ENCODE data around the gene EVL.

Gene EVL

GRCh38 chr14:100114109-100114765, 49.0 kb downstream of the EVL start:
- Histone ChIP-seq H3K9me3 (ENCODE audit: insufficient read depth, low read depth, low read length) (no peaks in the 10 kb centered on the region), H3K9ac (ENCODE audit: low read depth, low read length, poor library complexity, severe bottlenecking) (no peak overlapping the region), H3K4me2 (ENCODE audit: low read depth, low read length, poor library complexity, severe bottlenecking) (no peak overlapping the region), H3F3A (ENCODE audit: low read depth) (no peaks in the 10 kb centered on the region), H3K79me2 (ENCODE audit: insufficient read depth, low read length) (peaks cover 63% of the 10 kb centered on the region), H3K4me3 (ENCODE audit: low read length, poor library complexity, severe bottlenecking) (no peak overlapping the region), H3K9me2 (replicated peaks; ENCODE audit: low read depth, low read length) (no peaks in the 10 kb centered on the region), H4K20me1 (ENCODE audit: insufficient read depth, low read length, poor library complexity, severe bottlenecking) (peaks cover 6% of the 10 kb centered on the region), H3K36me3 (ENCODE audit: insufficient read depth, low read length) (peaks cover 95% of the 10 kb centered on the region; the same call in 1 of the 2 replicates), H3K27me3 (ENCODE audit: insufficient read depth, low read length, poor library complexity, severe bottlenecking) (no peaks in the 10 kb centered on the region), H3K4me1 (ENCODE audit: insufficient read depth, low read length, poor library complexity, severe bottlenecking) (no peaks in the 10 kb centered on the region), H2AFZ (ENCODE audit: low read length) (no peak overlapping the region)
- TF ChIP-seq EZH2phosphoT487 (IDR thresholded peaks at IDR 0.05; ENCODE audit: borderline replicate concordance) (no peak), CTCF (conservative IDR thresholded peaks at IDR 0.05; ENCODE audit: low read length) (no peak)

- Histone ChIP-seq H3K9ac (ENCODE audit: low read depth, low read length, poor library complexity, severe bottlenecking) (no peak overlapping the region), H2AFZ (ENCODE audit: low read length) (no peak overlapping the region), H3K4me3 (ENCODE audit: low read length, poor library complexity, severe bottlenecking) (no peak overlapping the region), H4K20me1 (ENCODE audit: insufficient read depth, low read length, poor library complexity, severe bottlenecking) (peaks cover 1% of the 10 kb centered on the region), H3K9me2 (replicated peaks; ENCODE audit: low read depth, low read length) (no peaks in the 10 kb centered on the region), H3K9me3 (ENCODE audit: insufficient read depth, low read depth, low read length) (no peaks in the 10 kb centered on the region), H3K4me1 (ENCODE audit: insufficient read depth, low read length, poor library complexity, severe bottlenecking) (no peaks in the 10 kb centered on the region), H3K36me3 (ENCODE audit: insufficient read depth, low read length) (peaks cover 95% of the 10 kb centered on the region; the same call in 1 of the 2 replicates), H3K27me3 (ENCODE audit: insufficient read depth, low read length, poor library complexity, severe bottlenecking) (no peaks in the 10 kb centered on the region), H3F3A (ENCODE audit: low read depth) (no peaks in the 10 kb centered on the region), H3K79me2 (ENCODE audit: insufficient read depth, low read length) (peaks cover 53% of the 10 kb centered on the region; the same call in 1 of the 2 replicates), H3K4me2 (ENCODE audit: low read depth, low read length, poor library complexity, severe bottlenecking) (no peak overlapping the region)
- TF ChIP-seq CTCF (conservative IDR thresholded peaks at IDR 0.05; ENCODE audit: low read length) (no peak), EZH2phosphoT487 (IDR thresholded peaks at IDR 0.05; ENCODE audit: borderline replicate concordance) (no peak)
Observed at GRCh38 chr14:100115236-100115635, 50.0 kb downstream of the EVL start.

- H3K4me2 ChIP-seq (ENCODE audit: low read depth, low read length, poor library complexity, severe bottlenecking): no peak overlapping the region
- no peaks in the 10 kb centered on the region for H3F3A ChIP-seq (ENCODE audit: low read depth)
- H3K9me2 ChIP-seq (replicated peaks; ENCODE audit: low read depth, low read length): no peaks in the 10 kb centered on the region
- H3K36me3 ChIP-seq (ENCODE audit: insufficient read depth, low read length): peaks cover 94% of the 10 kb centered on the region; the same call in 1 of the 2 replicates
- peaks cover 48% of the 10 kb centered on the region; the same call in 1 of the 2 replicates for H3K79me2 ChIP-seq (ENCODE audit: insufficient read depth, low read length)
- H3K27me3 ChIP-seq (ENCODE audit: insufficient read depth, low read length, poor library complexity, severe bottlenecking): no peaks in the 10 kb centered on the region
- no peak overlapping the region for H2AFZ ChIP-seq (ENCODE audit: low read length)
- H3K9me3 ChIP-seq (ENCODE audit: insufficient read depth, low read depth, low read length): no peaks in the 10 kb centered on the region
- no peak overlapping the region for H3K4me3 ChIP-seq (ENCODE audit: low read length, poor library complexity, severe bottlenecking)
- no peaks in the 10 kb centered on the region for H4K20me1 ChIP-seq (ENCODE audit: insufficient read depth, low read length, poor library complexity, severe bottlenecking)
- no peak overlapping the region for H3K9ac ChIP-seq (ENCODE audit: low read depth, low read length, poor library complexity, severe bottlenecking)
- no peak for TF ChIP-seq EZH2phosphoT487 (IDR thresholded peaks at IDR 0.05; ENCODE audit: borderline replicate concordance)
- TF ChIP-seq CTCF (conservative IDR thresholded peaks at IDR 0.05; ENCODE audit: low read length): no peak
- no peaks in the 10 kb centered on the region for H3K4me1 ChIP-seq (ENCODE audit: insufficient read depth, low read length, poor library complexity, severe bottlenecking)
Observed at GRCh38 chr14:100115726-100116125, 50.5 kb downstream of the EVL start.

Data from Loucy (cell line).